SK-N-SH treated with all-trans-retinoic acid at 6 μM for 48 hours (cell line): ENCODE measurements around the gene OFD1.

Experiments
- GLIS3 ChIP-seq: fragments of 250-450 bp; sonication (Bioruptor Pico); IDR thresholded peaks from 2 replicates; pipeline ENCODE4 v1.5.0; 2020; ENCODE audit warnings: mild to moderate bottlenecking, moderate library complexity
- ISL1 ChIP-seq: fragments of 250-450 bp; sonication (Bioruptor Pico); IDR thresholded peaks from 2 replicates; pipeline ENCODE4 v2.1.2; 2022; ENCODE audit warnings: mild to moderate bottlenecking, moderate library complexity
- RARB ChIP-seq: fragments of 250-450 bp; sonication (Bioruptor Pico); IDR thresholded peaks from 2 replicates; pipeline ENCODE4 v1.8.0; 2021; ENCODE audit warnings: mild to moderate bottlenecking, moderate library complexity
- TCF4 ChIP-seq: fragments of 250-450 bp; sonication (Bioruptor Pico); IDR thresholded peaks from 2 replicates; pipeline ENCODE4 v1.8.0; 2021; ENCODE audit warnings: mild to moderate bottlenecking, moderate library complexity, borderline replicate concordance
- TOX ChIP-seq: fragments of 250-450 bp; sonication (Bioruptor Pico); IDR thresholded peaks from 2 replicates; pipeline ENCODE4 v1.8.0; 2021; ENCODE audit warnings: mild to moderate bottlenecking, moderate library complexity, borderline replicate concordance
- ZFP3 ChIP-seq: fragments of 250-450 bp; sonication (Bioruptor Pico); IDR thresholded peaks from 2 replicates; pipeline ENCODE4 v1.5.0; 2020; ENCODE audit warnings: mild to moderate bottlenecking, moderate library complexity
- TF ChIP-seq, protein P1 (sequence below): fragments of 250-450 bp; sonication (Bioruptor Pico); IDR thresholded peaks from 2 replicates; pipeline ENCODE4 v1.8.0; 2021; ENCODE audit warnings: low read depth, mild to moderate bottlenecking, moderate library complexity, borderline replicate concordance

DNA sequence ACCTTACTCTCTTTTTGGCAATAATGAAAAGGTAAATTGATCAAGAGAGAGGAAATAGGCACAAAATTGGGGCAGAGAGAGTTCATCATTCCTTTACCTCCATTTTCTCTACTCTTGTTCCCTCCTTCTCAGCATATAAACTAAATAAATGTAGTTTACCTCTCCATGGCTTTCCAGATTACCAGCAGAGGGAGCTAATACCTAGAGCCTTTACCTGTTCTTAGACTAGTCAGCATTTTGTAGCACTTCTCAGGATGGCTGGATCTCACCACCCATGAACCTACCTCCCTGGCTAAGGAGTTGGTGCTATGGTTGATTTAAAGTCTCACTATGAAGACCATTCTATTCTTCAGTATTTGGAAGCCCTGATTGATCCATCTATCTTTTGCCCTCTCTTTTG is 15.7 kb downstream of the OFD1 start:
- TF ChIP-seq TOX (CRISPR knock-in tag) (no peak), ZFP3 (no peak), GLIS3 (CRISPR knock-in tag) (no peak), TCF4 (no peak), RARB (no peak), ISL1 (CRISPR knock-in tag) (no peak)
- TF ChIP-seq, protein P1, sequence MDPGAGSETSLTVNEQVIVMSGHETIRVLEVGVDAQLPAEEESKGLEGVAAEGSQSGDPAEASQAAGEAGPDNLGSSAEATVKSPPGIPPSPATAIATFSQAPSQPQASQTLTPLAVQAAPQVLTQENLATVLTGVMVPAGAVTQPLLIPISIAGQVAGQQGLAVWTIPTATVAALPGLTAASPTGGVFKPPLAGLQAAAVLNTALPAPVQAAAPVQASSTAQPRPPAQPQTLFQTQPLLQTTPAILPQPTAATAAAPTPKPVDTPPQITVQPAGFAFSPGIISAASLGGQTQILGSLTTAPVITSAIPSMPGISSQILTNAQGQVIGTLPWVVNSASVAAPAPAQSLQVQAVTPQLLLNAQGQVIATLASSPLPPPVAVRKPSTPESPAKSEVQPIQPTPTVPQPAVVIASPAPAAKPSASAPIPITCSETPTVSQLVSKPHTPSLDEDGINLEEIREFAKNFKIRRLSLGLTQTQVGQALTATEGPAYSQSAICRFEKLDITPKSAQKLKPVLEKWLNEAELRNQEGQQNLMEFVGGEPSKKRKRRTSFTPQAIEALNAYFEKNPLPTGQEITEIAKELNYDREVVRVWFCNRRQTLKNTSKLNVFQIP (CRISPR knock-in tag): no peak
